Astrocyte (in vitro differentiated cells and primary cell): ENCODE results near the gene SIGLEC12. TPM values are rescaled to one million over a fixed set of nuclear protein-coding genes. Genes with fewer than 3 reads are reported as not detected.

Experiments
- DNase-seq: peaks from one replicate; pipeline ENCODE4 v3.0.0-alpha.2; 2010; ENCODE audit warnings: low read depth
- FAIRE-seq: peaks from 2 replicates; lab custom pipeline; 2011; peaks lifted over from hg19 to GRCh38; lab: Jason Lieb, UNC
- H2AFZ ChIP-seq: 2 replicates; pipeline ENCODE4 v1.6.0; 2012; ENCODE audit warnings: low read depth, low read length, inconsistent platforms
- H3K27ac ChIP-seq: 2 replicates; pipeline ENCODE4 v1.5.1; 2011; ENCODE audit warnings: low read depth, low read length, inconsistent platforms
- H3K27me3 ChIP-seq: 2 replicates; pipeline ENCODE4 v1.6.0; 2011; ENCODE audit warnings: low read length, inconsistent platforms; ENCODE audit not compliant: insufficient read depth
- H3K36me3 ChIP-seq: 2 replicates; pipeline ENCODE4 v1.5.1; 2011; ENCODE audit warnings: low read length, inconsistent platforms; ENCODE audit not compliant: insufficient read depth
- H3K4me1 ChIP-seq: 2 replicates; pipeline ENCODE4 v1.5.1; 2011; ENCODE audit warnings: low read length, inconsistent platforms; ENCODE audit not compliant: insufficient read depth
- H3K4me2 ChIP-seq: 2 replicates; pipeline ENCODE4 v1.6.0; 2012; ENCODE audit warnings: low read length, inconsistent platforms
- H3K4me3 ChIP-seq: 2 replicates; pipeline ENCODE4 v1.5.1; 2011; ENCODE audit warnings: low read depth, mild to moderate bottlenecking, low read length, inconsistent platforms; ENCODE audit not compliant: insufficient read depth
- H3K79me2 ChIP-seq: 2 replicates; pipeline ENCODE4 v1.6.0; 2012; ENCODE audit warnings: mild to moderate bottlenecking, low read length, inconsistent platforms; ENCODE audit not compliant: insufficient read depth
- H3K9ac ChIP-seq: 2 replicates; pipeline ENCODE4 v1.6.0; 2012; ENCODE audit warnings: mild to moderate bottlenecking, low read length, inconsistent platforms
- H3K9me3 ChIP-seq: 2 replicates; pipeline ENCODE4 v1.5.1; 2012; ENCODE audit warnings: low read depth, mild to moderate bottlenecking, low read length, inconsistent platforms; ENCODE audit not compliant: insufficient read depth
- H4K20me1 ChIP-seq: 2 replicates; pipeline ENCODE4 v1.6.0; 2012; ENCODE audit warnings: low read length, inconsistent platforms; ENCODE audit not compliant: insufficient read depth
- H3K27ac Mint-ChIP-seq: one replicate; pipeline ENCODE4 v1.8.0; 2021; ENCODE audit warnings: mild to moderate bottlenecking, mixed read lengths; ENCODE audit not compliant: unreplicated experiment
- H3K27me3 Mint-ChIP-seq: one replicate; pipeline ENCODE4 v1.8.0; 2021; ENCODE audit warnings: low read depth, mixed read lengths; ENCODE audit not compliant: unreplicated experiment
- H3K36me3 Mint-ChIP-seq: one replicate; pipeline ENCODE4 v1.8.0; 2021; ENCODE audit warnings: low read depth, mixed read lengths; ENCODE audit not compliant: unreplicated experiment
- H3K4me1 Mint-ChIP-seq: one replicate; pipeline ENCODE4 v1.8.0; 2021; ENCODE audit warnings: low read depth, mixed read lengths; ENCODE audit not compliant: unreplicated experiment
- H3K4me3 Mint-ChIP-seq: one replicate; pipeline ENCODE4 v1.8.0; 2021; ENCODE audit warnings: mild to moderate bottlenecking, moderate library complexity, mixed read lengths; ENCODE audit not compliant: unreplicated experiment
- H3K9me3 Mint-ChIP-seq: one replicate; pipeline ENCODE4 v1.8.0; 2021; ENCODE audit warnings: mild to moderate bottlenecking, mixed read lengths; ENCODE audit not compliant: unreplicated experiment
- CTCF ChIP-seq: IDR thresholded peaks from 2 replicates; pipeline ENCODE4 v1.5.1; 2011; ENCODE audit warnings: low read depth, mild to moderate bottlenecking, inconsistent platforms, low read length, moderate library complexity; ENCODE audit not compliant: insufficient read depth
- EZH2 ChIP-seq: IDR thresholded peaks from 2 replicates; pipeline ENCODE4 v1.6.1; 2012; ENCODE audit warnings: mild to moderate bottlenecking, low read length, inconsistent platforms; ENCODE audit not compliant: insufficient read depth
- total RNA-seq: library from RNA; stranded (reverse); gene quantifications from 2 replicates; pipeline ENCODE4 v1.2.1, GENCODE V29; 2021

Gene SIGLEC12
- total RNA-seq, 1 donor from 2014 or later = not detected

GRCh38 chr19:51477344-51477743 lies 24.3 kb downstream of the SIGLEC12 start:
- no peak overlapping the region for H3K27ac Mint-ChIP-seq
- Histone ChIP-seq H3K9ac (no peak overlapping the region), H4K20me1 (no peaks in the 10 kb centered on the region), H3K9me3 (peaks cover 12% of the 10 kb centered on the region), H3K27ac (no peak overlapping the region), H3K36me3 (no peaks in the 10 kb centered on the region), H3K27me3 (no peaks in the 10 kb centered on the region), H3K4me2 (no peak overlapping the region), H3K4me1 (no peaks in the 10 kb centered on the region), H3K4me3 (no peak overlapping the region), H3K79me2 (no peaks in the 10 kb centered on the region), H2AFZ (no peak overlapping the region)
- TF ChIP-seq CTCF = no peak
- no peak for TF ChIP-seq EZH2
- H3K36me3 Mint-ChIP-seq = no peaks in the 10 kb centered on the region
- peaks cover 2% of the 10 kb centered on the region for H3K9me3 Mint-ChIP-seq
- H3K27me3 Mint-ChIP-seq = peaks cover 36% of the 10 kb centered on the region
- H3K4me1 Mint-ChIP-seq = no peaks in the 10 kb centered on the region
- H3K4me3 Mint-ChIP-seq = no peak overlapping the region
- DNase-seq (no peak), FAIRE-seq (no peak)

GRCh38 chr19:51476164-51476563 lies 25.4 kb downstream of the SIGLEC12 start:
- Histone ChIP-seq H3K9ac (no peak overlapping the region), H3K27me3 (no peaks in the 10 kb centered on the region), H3K4me2 (no peak overlapping the region), H3K9me3 (peaks cover 12% of the 10 kb centered on the region), H2AFZ (no peak overlapping the region), H3K36me3 (no peaks in the 10 kb centered on the region), H4K20me1 (no peaks in the 10 kb centered on the region), H3K79me2 (no peaks in the 10 kb centered on the region), H3K27ac (no peak overlapping the region), H3K4me3 (no peak overlapping the region), H3K4me1 (no peaks in the 10 kb centered on the region)
- H3K9me3 Mint-ChIP-seq = peaks cover 2% of the 10 kb centered on the region
- no peak overlapping the region for H3K4me3 Mint-ChIP-seq
- peaks cover 36% of the 10 kb centered on the region for H3K27me3 Mint-ChIP-seq
- H3K36me3 Mint-ChIP-seq = no peaks in the 10 kb centered on the region
- FAIRE-seq (no peak), DNase-seq (no peak)
- no peak overlapping the region for H3K27ac Mint-ChIP-seq
- TF ChIP-seq EZH2 (no peak), CTCF (no peak)
- no peaks in the 10 kb centered on the region for H3K4me1 Mint-ChIP-seq

GRCh38 chr19:51473009-51473707 lies 28.4 kb downstream of the SIGLEC12 start:
- no peaks in the 10 kb centered on the region for H3K9me3 Mint-ChIP-seq
- H3K27ac Mint-ChIP-seq = no peak overlapping the region
- no peaks in the 10 kb centered on the region for H3K4me1 Mint-ChIP-seq
- H3K4me2 ChIP-seq = no peak overlapping the region
- H3K27ac ChIP-seq = no peak overlapping the region
- H3K4me1 ChIP-seq = no peaks in the 10 kb centered on the region
- H3K9ac ChIP-seq = no peak overlapping the region
- H3K4me3 Mint-ChIP-seq = no peak overlapping the region
- H3K27me3 ChIP-seq = no peaks in the 10 kb centered on the region
- DNase-seq = peak; percentile 3
- no peaks in the 10 kb centered on the region for H4K20me1 ChIP-seq
- peaks cover 41% of the 10 kb centered on the region for H3K27me3 Mint-ChIP-seq
- H3K4me3 ChIP-seq = no peak overlapping the region
- no peak for FAIRE-seq
- no peaks in the 10 kb centered on the region for H3K36me3 ChIP-seq
- H3K9me3 ChIP-seq = no peaks in the 10 kb centered on the region
- no peaks in the 10 kb centered on the region for H3K36me3 Mint-ChIP-seq
- no peaks in the 10 kb centered on the region for H3K79me2 ChIP-seq
- no peak for TF ChIP-seq EZH2
- peak; percentile 55 for TF ChIP-seq CTCF
- no peak overlapping the region for H2AFZ ChIP-seq
